Endodermal cell (in vitro differentiated cells): ENCODE data around the gene NIM1K. TPM values are rescaled to one million over a fixed set of nuclear protein-coding genes. Genes with fewer than 3 reads are reported as not detected.

Experiments
- DNase-seq: peaks from one replicate; pipeline ENCODE4 v3.0.0-alpha.2; 2017
- H3K27ac ChIP-seq: 2 replicates; pipeline ENCODE4 v1.5.1; 2013; ENCODE audit warnings: mild to moderate bottlenecking, low read depth, low read length, moderate library complexity
- H3K27me3 ChIP-seq: 2 replicates; pipeline ENCODE4 v1.6.1; 2013; ENCODE audit warnings: mild to moderate bottlenecking, low read length, moderate library complexity; ENCODE audit not compliant: insufficient read depth, control insufficient read depth, poor library complexity, severe bottlenecking
- H3K36me3 ChIP-seq: 2 replicates; pipeline ENCODE4 v1.7.0; 2013; ENCODE audit warnings: mild to moderate bottlenecking, low read length, moderate library complexity; ENCODE audit not compliant: control insufficient read depth, insufficient read depth
- H3K4me1 ChIP-seq: one replicate; pipeline ENCODE4 v1.7.0; 2013; ENCODE audit warnings: low read length; ENCODE audit not compliant: control insufficient read depth, insufficient read depth
- H3K4me3 ChIP-seq: 2 replicates; pipeline ENCODE4 v1.5.1; 2013; ENCODE audit warnings: mild to moderate bottlenecking, low read length, moderate library complexity
- H3K9ac ChIP-seq: 2 replicates; pipeline ENCODE4 v1.6.1; 2013; ENCODE audit warnings: mild to moderate bottlenecking, low read length, moderate library complexity; ENCODE audit not compliant: poor library complexity, severe bottlenecking; ENCODE audit errors: extremely low read depth
- H3K9me3 ChIP-seq: 2 replicates; pipeline ENCODE4 v1.6.1; 2013; ENCODE audit warnings: mild to moderate bottlenecking, low read length, moderate library complexity; ENCODE audit not compliant: control insufficient read depth
- H3K27ac Mint-ChIP-seq: 2 replicates; pipeline ENCODE4 v1.8.0; 2020; ENCODE audit warnings: mixed read lengths
- H3K27me3 Mint-ChIP-seq: 2 replicates; pipeline ENCODE4 v1.8.0; 2021; ENCODE audit warnings: mild to moderate bottlenecking, mixed read lengths; ENCODE audit not compliant: insufficient read depth
- H3K36me3 Mint-ChIP-seq: 2 replicates; pipeline ENCODE4 v1.8.0; 2020; ENCODE audit warnings: low read depth, mixed read lengths
- H3K4me1 Mint-ChIP-seq: 2 replicates; pipeline ENCODE4 v1.8.0; 2020; ENCODE audit warnings: mixed read lengths
- H3K4me3 Mint-ChIP-seq: 2 replicates; pipeline ENCODE4 v1.8.0; 2020; ENCODE audit warnings: mild to moderate bottlenecking, moderate library complexity, mixed read lengths
- H3K9me3 Mint-ChIP-seq: 2 replicates; pipeline ENCODE4 v1.8.0; 2020; ENCODE audit warnings: mild to moderate bottlenecking, mixed read lengths
- WGBS, 2 experiments: methylation state at CpG; one replicate each; pipeline versions ENCODE4 v1.1.5 to v1.1.7; 2013; ENCODE audit warnings: missing lambda C conversion rate in 2 of 2, mixed read lengths in 1 of 2; ENCODE audit not compliant: insufficient coverage in 1 of 2, insufficient read length in 1 of 2; 5-methylcytosine and 5-hydroxymethylcytosine counted together
- total RNA-seq, 2 donors: library from RNA; stranded (reverse); fragmentation: NEBNext Ultra II Directional in 1 of 2; extraction: Animal tissue kit (Norgen Biotek cat#: 25700) in 1 of 2; gene quantifications; 2 replicates in 1 of 2; 3 replicates in 1 of 2; pipeline ENCODE4 v1.2.1, GENCODE V29; 2021
- TF ChIP-seq, protein P1 (sequence below): fragments of 200-600 bp; sonication (generic); conservative IDR thresholded peaks from 2 replicates; pipeline ENCODE4 v1.5.0; 2021; ENCODE audit warnings: antibody characterized with exemption, mild to moderate bottlenecking

The NIM1K gene
- total RNA-seq, 2 donors from 2014 or later: not detected

DNA sequence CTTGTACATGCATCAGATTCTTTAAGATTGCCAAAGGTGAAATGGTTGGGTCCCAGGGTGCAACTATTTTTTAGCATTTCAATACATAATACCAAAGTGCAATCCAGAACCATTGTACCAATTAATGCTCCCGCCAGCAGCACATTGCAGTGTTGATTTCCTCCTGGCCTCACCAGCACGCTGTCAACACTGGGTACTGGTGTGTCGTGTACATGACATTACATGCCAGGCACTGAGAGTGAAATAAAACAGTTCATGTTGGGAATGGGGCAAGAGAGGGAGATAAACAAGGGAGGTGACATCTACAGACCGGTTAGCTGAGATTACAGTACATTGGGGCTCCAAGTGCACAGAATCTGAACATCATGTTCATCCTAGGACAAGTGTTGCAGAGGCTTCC lies 83.4 kb downstream of the NIM1K start:
- Mint-ChIP-seq H3K4me1 (peaks cover 11% of the 10 kb centered on the region), H3K9me3 (no peaks in the 10 kb centered on the region), H3K4me3 (no peak overlapping the region), H3K27ac (no peak overlapping the region), H3K27me3 (peaks cover 13% of the 10 kb centered on the region), H3K36me3 (no peaks in the 10 kb centered on the region)
- H3K9me3 ChIP-seq: no peaks in the 10 kb centered on the region
- H3K36me3 ChIP-seq: no peaks in the 10 kb centered on the region
- H3K4me3 ChIP-seq: no peak overlapping the region
- 86 to 93% methylated on average over 3 to 4 of the region's 4 CpGs for WGBS, 2 experiments
- DNase-seq: no peak
- TF ChIP-seq, protein P1, sequence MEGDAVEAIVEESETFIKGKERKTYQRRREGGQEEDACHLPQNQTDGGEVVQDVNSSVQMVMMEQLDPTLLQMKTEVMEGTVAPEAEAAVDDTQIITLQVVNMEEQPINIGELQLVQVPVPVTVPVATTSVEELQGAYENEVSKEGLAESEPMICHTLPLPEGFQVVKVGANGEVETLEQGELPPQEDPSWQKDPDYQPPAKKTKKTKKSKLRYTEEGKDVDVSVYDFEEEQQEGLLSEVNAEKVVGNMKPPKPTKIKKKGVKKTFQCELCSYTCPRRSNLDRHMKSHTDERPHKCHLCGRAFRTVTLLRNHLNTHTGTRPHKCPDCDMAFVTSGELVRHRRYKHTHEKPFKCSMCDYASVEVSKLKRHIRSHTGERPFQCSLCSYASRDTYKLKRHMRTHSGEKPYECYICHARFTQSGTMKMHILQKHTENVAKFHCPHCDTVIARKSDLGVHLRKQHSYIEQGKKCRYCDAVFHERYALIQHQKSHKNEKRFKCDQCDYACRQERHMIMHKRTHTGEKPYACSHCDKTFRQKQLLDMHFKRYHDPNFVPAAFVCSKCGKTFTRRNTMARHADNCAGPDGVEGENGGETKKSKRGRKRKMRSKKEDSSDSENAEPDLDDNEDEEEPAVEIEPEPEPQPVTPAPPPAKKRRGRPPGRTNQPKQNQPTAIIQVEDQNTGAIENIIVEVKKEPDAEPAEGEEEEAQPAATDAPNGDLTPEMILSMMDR: no peak
- no peaks in the 10 kb centered on the region for H3K4me1 ChIP-seq
- H3K27ac ChIP-seq: no peak overlapping the region
- H3K9ac ChIP-seq: no peak overlapping the region
- no peaks in the 10 kb centered on the region for H3K27me3 ChIP-seq

DNA sequence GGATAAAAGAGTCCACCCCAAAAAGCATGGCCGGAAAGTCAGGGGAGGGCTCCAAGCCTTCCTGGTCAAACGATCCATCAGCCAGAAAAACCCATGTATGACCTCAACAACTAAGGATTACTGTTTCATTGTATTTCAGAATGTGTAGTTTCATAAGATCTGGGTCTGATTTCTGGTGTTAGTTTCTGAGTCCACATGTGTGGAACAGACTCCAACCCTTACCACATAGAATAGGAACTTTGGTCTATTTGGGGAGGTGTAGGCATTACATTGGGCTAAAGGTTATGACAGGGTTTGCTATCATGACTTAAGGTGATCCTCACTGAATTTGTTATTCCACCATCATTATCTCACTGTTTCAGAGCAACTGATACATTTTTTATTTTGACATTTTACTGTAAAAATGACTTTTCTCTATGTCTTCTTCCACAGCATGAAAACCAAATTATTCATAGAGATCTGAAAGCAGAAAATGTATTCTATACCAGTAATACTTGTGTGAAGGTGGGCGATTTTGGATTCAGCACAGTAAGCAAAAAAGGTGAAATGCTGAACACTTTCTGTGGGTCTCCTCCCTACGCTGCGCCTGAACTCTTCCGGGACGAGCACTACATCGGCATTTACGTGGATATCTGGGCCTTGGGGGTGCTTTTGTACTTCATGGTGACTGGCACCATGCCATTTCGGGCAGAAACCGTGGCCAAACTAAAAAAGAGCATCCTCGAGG lies 87.7 kb downstream of the NIM1K start:
- WGBS, 2 experiments: 92 to 97% methylated on average over 7 to 12 of the region's 12 CpGs
- TF ChIP-seq, protein P1: no peak
- DNase-seq: no peak
- peaks cover 11% of the 10 kb centered on the region for H3K27me3 Mint-ChIP-seq
- no peaks in the 10 kb centered on the region for H3K4me1 ChIP-seq
- no peaks in the 10 kb centered on the region for H3K36me3 Mint-ChIP-seq
- no peaks in the 10 kb centered on the region for H3K27me3 ChIP-seq
- no peak overlapping the region for H3K4me3 Mint-ChIP-seq
- no peaks in the 10 kb centered on the region for H3K36me3 ChIP-seq
- no peak overlapping the region for H3K27ac Mint-ChIP-seq
- no peak overlapping the region for H3K9ac ChIP-seq
- no peak overlapping the region for H3K4me3 ChIP-seq
- peaks cover under 1% of the 10 kb centered on the region for H3K4me1 Mint-ChIP-seq
- no peaks in the 10 kb centered on the region for H3K9me3 Mint-ChIP-seq
- no peaks in the 10 kb centered on the region for H3K9me3 ChIP-seq
- no peak overlapping the region for H3K27ac ChIP-seq

DNA sequence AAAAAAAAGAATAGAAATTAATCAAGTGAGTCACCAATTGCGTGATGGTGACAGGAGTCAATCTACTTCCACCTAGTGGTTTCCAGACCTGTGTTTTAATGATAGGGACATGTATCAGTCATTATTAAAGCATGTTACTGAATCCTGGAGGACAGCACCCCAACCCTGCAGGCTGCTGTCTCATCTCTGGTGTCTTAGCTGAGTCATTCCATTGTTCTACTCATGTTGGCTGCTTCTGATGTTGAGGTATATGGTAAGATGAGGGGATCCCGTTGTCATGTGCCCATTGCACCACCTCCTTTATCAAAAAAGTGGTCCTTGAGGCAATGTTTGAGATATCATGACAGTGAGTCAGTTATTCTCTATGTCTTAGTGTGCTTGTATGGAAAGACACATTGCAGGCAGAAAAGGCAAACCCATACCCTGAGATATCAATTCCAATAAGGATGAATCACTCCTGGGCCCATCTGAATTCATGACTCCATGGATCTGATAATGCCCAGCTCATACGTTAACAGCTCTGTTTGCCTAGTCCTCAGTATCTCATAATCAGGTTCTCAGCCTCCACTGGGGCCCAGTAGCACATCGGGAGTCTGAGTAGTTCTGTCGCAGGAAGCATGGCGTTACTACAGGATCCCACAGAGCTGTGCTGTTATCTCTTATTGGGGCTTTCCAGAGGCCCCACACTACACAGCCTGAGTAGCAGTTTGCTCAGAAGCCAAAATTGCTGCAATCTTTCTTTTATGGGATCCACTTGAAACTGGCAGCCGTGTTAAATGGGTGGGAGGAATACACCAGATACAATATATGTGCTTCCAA lies 90.0 kb downstream of the NIM1K start:
- Histone ChIP-seq H3K36me3 (peaks cover 6% of the 10 kb centered on the region), H3K9me3 (no peaks in the 10 kb centered on the region), H3K27me3 (no peaks in the 10 kb centered on the region), H3K4me1 (no peaks in the 10 kb centered on the region), H3K27ac (no peak overlapping the region), H3K9ac (no peak overlapping the region), H3K4me3 (no peak overlapping the region)
- DNase-seq: no peak
- H3K9me3 Mint-ChIP-seq: no peaks in the 10 kb centered on the region
- H3K36me3 Mint-ChIP-seq: peaks cover 6% of the 10 kb centered on the region
- 90 to 95% methylated on average over 5 to 7 of the region's 7 CpGs for WGBS, 2 experiments
- H3K27me3 Mint-ChIP-seq: peaks cover 5% of the 10 kb centered on the region
- H3K4me3 Mint-ChIP-seq: no peak overlapping the region
- H3K27ac Mint-ChIP-seq: no peak overlapping the region
- H3K4me1 Mint-ChIP-seq: no peaks in the 10 kb centered on the region
- TF ChIP-seq, protein P1: no peak
